H9 (cell line): ENCODE measurements around the gene RALGAPA2. TPM values are rescaled to one million over a fixed set of nuclear protein-coding genes. Genes with fewer than 3 reads are reported as not detected.

Source experiments
- DNase-seq: peaks from one replicate; pipeline ENCODE4 v3.0.0-alpha.2; 2017
- H2AFZ ChIP-seq: one replicate; pipeline ENCODE4 v1.6.1; 2013; ENCODE audit warnings: mild to moderate bottlenecking, low read length, control low read depth, moderate library complexity
- H2AK5ac ChIP-seq: 2 replicates; pipeline ENCODE4 v1.6.1; 2013; ENCODE audit warnings: low read length, control low read depth, mixed read lengths; ENCODE audit not compliant: insufficient read length
- H2BK120ac ChIP-seq: one replicate; pipeline ENCODE4 v1.6.1; 2013; ENCODE audit warnings: low read depth, mild to moderate bottlenecking, low read length, control low read depth, inconsistent platforms; ENCODE audit not compliant: poor library complexity, severe bottlenecking
- H2BK12ac ChIP-seq: 2 replicates; pipeline ENCODE4 v1.6.1; 2013; ENCODE audit warnings: low read length, control low read depth, mixed read lengths, low read depth; ENCODE audit not compliant: insufficient read length
- H2BK15ac ChIP-seq: 2 replicates; pipeline ENCODE4 v1.6.1; 2013; ENCODE audit warnings: low read depth, low read length, control low read depth
- H2BK20ac ChIP-seq: one replicate; pipeline ENCODE4 v1.6.1; 2013; ENCODE audit warnings: low read depth, mild to moderate bottlenecking, low read length, control low read depth, inconsistent platforms; ENCODE audit not compliant: poor library complexity, severe bottlenecking
- H2BK5ac ChIP-seq: 2 replicates; pipeline ENCODE4 v1.6.1; 2013; ENCODE audit warnings: low read length, control low read depth, mixed read lengths; ENCODE audit not compliant: insufficient read length
- H3K14ac ChIP-seq: 2 replicates; pipeline ENCODE4 v1.6.1; 2013; ENCODE audit warnings: low read length, control low read depth; ENCODE audit not compliant: insufficient read depth
- H3K18ac ChIP-seq: 2 replicates; pipeline ENCODE4 v1.6.1; 2013; ENCODE audit warnings: low read depth, mild to moderate bottlenecking, mixed read lengths, low read length, control low read depth; ENCODE audit not compliant: insufficient read length
- H3K23ac ChIP-seq: 2 replicates; pipeline ENCODE4 v1.6.1; 2013; ENCODE audit warnings: low read length, control low read depth, mixed read lengths, low read depth; ENCODE audit not compliant: insufficient read length
- H3K23me2 ChIP-seq: 2 replicates; pipeline ENCODE4 v1.6.1; 2013; ENCODE audit warnings: low read depth, mild to moderate bottlenecking, mixed read lengths, low read length, control low read depth; ENCODE audit not compliant: insufficient read length, poor library complexity, severe bottlenecking
- H3K27ac ChIP-seq: 2 replicates; pipeline ENCODE4 v1.5.1; 2013; ENCODE audit warnings: low read length, control low read depth, mixed read lengths, low read depth; ENCODE audit not compliant: insufficient read length
- H3K27me3 ChIP-seq: 2 replicates; pipeline ENCODE4 v1.6.1; 2013; ENCODE audit warnings: low read length, control low read depth, inconsistent platforms; ENCODE audit not compliant: insufficient read depth
- H3K4ac ChIP-seq: 2 replicates; pipeline ENCODE4 v1.6.1; 2013; ENCODE audit warnings: low read depth, mild to moderate bottlenecking, control low read depth, inconsistent platforms, low read length, moderate library complexity
- H3K4me1 ChIP-seq: 2 replicates; pipeline ENCODE4 v1.6.1; 2013; ENCODE audit warnings: low read length, control low read depth, inconsistent platforms; ENCODE audit not compliant: insufficient read depth
- H3K4me2 ChIP-seq: 2 replicates; pipeline ENCODE4 v1.6.1; 2013; ENCODE audit warnings: low read length, control low read depth, mixed read lengths; ENCODE audit not compliant: insufficient read length, insufficient read depth
- H3K56ac ChIP-seq: 2 replicates; pipeline ENCODE4 v1.6.1; 2013; ENCODE audit warnings: low read depth, mild to moderate bottlenecking, mixed read lengths, low read length, control low read depth; ENCODE audit not compliant: insufficient read length
- H3K79me1 ChIP-seq: 2 replicates; pipeline ENCODE4 v1.6.1; 2013; ENCODE audit warnings: low read depth, mild to moderate bottlenecking, moderate library complexity, low read length, control low read depth, inconsistent platforms; ENCODE audit not compliant: insufficient read depth, poor library complexity, severe bottlenecking
- H3K79me2 ChIP-seq: 2 replicates; pipeline ENCODE4 v1.6.1; 2013; ENCODE audit warnings: low read length, control low read depth, inconsistent platforms; ENCODE audit not compliant: insufficient read depth
- H3K9ac ChIP-seq: 2 replicates; pipeline ENCODE4 v1.6.1; 2013; ENCODE audit warnings: low read length, control low read depth, mixed read lengths; ENCODE audit not compliant: insufficient read length; ENCODE audit errors: extremely low read depth
- H3K9me3 ChIP-seq: one replicate; pipeline ENCODE4 v1.6.1; 2013; ENCODE audit warnings: low read depth, low read length, inconsistent platforms; ENCODE audit not compliant: control insufficient read depth
- H3T11ph ChIP-seq: one replicate; pipeline ENCODE4 v1.6.1; 2013; ENCODE audit warnings: mild to moderate bottlenecking, low read length, control low read depth, inconsistent platforms
- H4K20me1 ChIP-seq: one replicate; pipeline ENCODE4 v1.6.1; 2013; ENCODE audit not compliant: control insufficient read depth, insufficient read length, insufficient read depth
- H4K5ac ChIP-seq: 2 replicates; pipeline ENCODE4 v1.6.1; 2013; ENCODE audit warnings: low read depth, mild to moderate bottlenecking, mixed read lengths, low read length, control low read depth; ENCODE audit not compliant: insufficient read length
- H4K8ac ChIP-seq: replicated peaks from 2 replicates; pipeline ENCODE4 v1.6.1; 2013; ENCODE audit warnings: low read length, control low read depth, mixed read lengths, low read depth; ENCODE audit not compliant: insufficient read length
- H4K91ac ChIP-seq: 2 replicates; pipeline ENCODE4 v1.6.1; 2013; ENCODE audit warnings: low read depth, mild to moderate bottlenecking, moderate library complexity, mixed read lengths, low read length, control low read depth; ENCODE audit not compliant: insufficient read length
- H3K27ac Mint-ChIP-seq, 3 experiments: 2 replicates in 2 of 3; 3 replicates in 1 of 3; pipeline ENCODE4 v1.8.0; 2020 to 2021; ENCODE audit warnings: mixed read lengths in 3 of 3, mild to moderate bottlenecking in 1 of 3, moderate library complexity in 1 of 3
- H3K27me3 Mint-ChIP-seq: 2 replicates; pipeline ENCODE4 v1.8.0; 2021; ENCODE audit warnings: low read depth, mild to moderate bottlenecking, moderate library complexity, mixed read lengths
- H3K36me3 Mint-ChIP-seq, 3 experiments: 2 replicates in 2 of 3; 3 replicates in 1 of 3; pipeline ENCODE4 v1.8.0; 2020 to 2021; ENCODE audit warnings: low read depth in 3 of 3, mixed read lengths in 3 of 3; ENCODE audit not compliant: insufficient read depth in 1 of 3
- H3K4me1 Mint-ChIP-seq, 2 experiments: 2 replicates each; pipeline ENCODE4 v1.8.0; 2020; ENCODE audit warnings: mixed read lengths in 2 of 2
- H3K4me3 Mint-ChIP-seq, 2 experiments: 2 replicates in 1 of 2; 3 replicates in 1 of 2; pipeline ENCODE4 v1.8.0; 2020 to 2021; ENCODE audit warnings: mild to moderate bottlenecking in 2 of 2, mixed read lengths in 2 of 2, moderate library complexity in 1 of 2
- H3K9me3 Mint-ChIP-seq, 2 experiments: 2 replicates in 1 of 2; 3 replicates in 1 of 2; pipeline ENCODE4 v1.8.0; 2020; ENCODE audit warnings: mild to moderate bottlenecking in 2 of 2, mixed read lengths in 2 of 2, moderate library complexity in 1 of 2
- WGBS: extraction: QIAGEN DNeasy Blood & Tissue Kit; methylation state at CpG from one replicate; pipeline ENCODE4 v1.1.7; 2013; ENCODE audit warnings: missing lambda C conversion rate, low lambda C conversion rate, mixed read lengths; ENCODE audit not compliant: insufficient read length; ENCODE audit errors: extremely low coverage; 5-methylcytosine and 5-hydroxymethylcytosine counted together
- total RNA-seq: library from RNA; stranded (reverse); gene quantifications from 2 replicates; pipeline ENCODE4 v1.2.1, GENCODE V29; 2021
- TF ChIP-seq, protein P1 (sequence below): fragments of 200-600 bp; sonication (generic); conservative IDR thresholded peaks from 3 replicates; pipeline ENCODE4 v1.8.0; 2021; ENCODE audit warnings: antibody characterized with exemption, mild to moderate bottlenecking

The RALGAPA2 gene
- total RNA-seq, 1 experiment from 2014 or later, result 16.6 TPM

DNA sequence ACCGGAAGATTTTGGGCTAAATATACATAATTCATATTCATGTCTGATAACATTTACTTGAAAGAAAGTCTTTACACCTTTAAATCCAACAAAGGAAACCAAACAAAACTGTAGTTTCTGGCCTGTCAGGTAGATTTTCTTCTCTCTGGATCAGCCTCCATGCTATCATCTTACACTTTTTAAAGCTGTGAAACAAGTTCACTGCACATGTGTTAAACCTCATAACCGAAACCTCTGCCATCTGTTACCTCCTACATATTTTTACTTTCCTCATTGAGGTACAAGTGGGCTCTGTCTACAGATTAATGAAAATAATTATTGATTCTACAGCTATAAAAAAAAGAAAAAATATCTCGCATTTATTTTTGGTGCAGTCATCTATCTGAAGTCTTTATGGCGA, 149.9 kb downstream of the RALGAPA2 start:
- Histone ChIP-seq H3K4ac (no peak overlapping the region), H3K56ac (no peak overlapping the region), H3K9me3 (no peaks in the 10 kb centered on the region), H3K23ac (no peak overlapping the region), H2BK12ac (no peak overlapping the region), H2AFZ (no peak overlapping the region), H3K4me2 (no peak overlapping the region), H4K5ac (no peak overlapping the region), H3K14ac (no peak overlapping the region), H2BK5ac (no peak overlapping the region), H3K79me2 (no peaks in the 10 kb centered on the region), H3K18ac (no peak overlapping the region), H3K79me1 (no peaks in the 10 kb centered on the region), H4K91ac (no peak overlapping the region), H3K27me3 (no peaks in the 10 kb centered on the region), H2BK120ac (no peak overlapping the region), H3T11ph (no peak overlapping the region), H3K4me1 (no peaks in the 10 kb centered on the region; the same call in 1 of the 2 replicates), H3K23me2 (no peaks in the 10 kb centered on the region), H4K8ac (no peak overlapping the region), H2AK5ac (no peak overlapping the region), H3K9ac (no peak overlapping the region), H2BK15ac (no peak overlapping the region), H4K20me1 (no peaks in the 10 kb centered on the region), H3K27ac (no peak overlapping the region), H2BK20ac (no peak overlapping the region)
- Mint-ChIP-seq H3K27me3 (no peaks in the 10 kb centered on the region), H3K9me3 (no peaks in the 10 kb centered on the region), H3K4me1 (peaks cover 10 to 15% of the 10 kb centered on the region in 2 experiments), H3K4me3 (no peak overlapping the region), H3K36me3 (no peaks in the 10 kb centered on the region), H3K27ac (no peak overlapping the region)
- no peak for DNase-seq
- TF ChIP-seq, protein P1, sequence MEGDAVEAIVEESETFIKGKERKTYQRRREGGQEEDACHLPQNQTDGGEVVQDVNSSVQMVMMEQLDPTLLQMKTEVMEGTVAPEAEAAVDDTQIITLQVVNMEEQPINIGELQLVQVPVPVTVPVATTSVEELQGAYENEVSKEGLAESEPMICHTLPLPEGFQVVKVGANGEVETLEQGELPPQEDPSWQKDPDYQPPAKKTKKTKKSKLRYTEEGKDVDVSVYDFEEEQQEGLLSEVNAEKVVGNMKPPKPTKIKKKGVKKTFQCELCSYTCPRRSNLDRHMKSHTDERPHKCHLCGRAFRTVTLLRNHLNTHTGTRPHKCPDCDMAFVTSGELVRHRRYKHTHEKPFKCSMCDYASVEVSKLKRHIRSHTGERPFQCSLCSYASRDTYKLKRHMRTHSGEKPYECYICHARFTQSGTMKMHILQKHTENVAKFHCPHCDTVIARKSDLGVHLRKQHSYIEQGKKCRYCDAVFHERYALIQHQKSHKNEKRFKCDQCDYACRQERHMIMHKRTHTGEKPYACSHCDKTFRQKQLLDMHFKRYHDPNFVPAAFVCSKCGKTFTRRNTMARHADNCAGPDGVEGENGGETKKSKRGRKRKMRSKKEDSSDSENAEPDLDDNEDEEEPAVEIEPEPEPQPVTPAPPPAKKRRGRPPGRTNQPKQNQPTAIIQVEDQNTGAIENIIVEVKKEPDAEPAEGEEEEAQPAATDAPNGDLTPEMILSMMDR, result no peak
- WGBS, result no CpG with 5 or more reads among the region's 4 CpGs
